ENCODE data around the gene SLC19A2. TPM values are rescaled to one million over a fixed set of nuclear protein-coding genes. Genes with fewer than 3 reads are reported as not detected.
A peak's percentile ranks its signal among the peaks of the same experiment; 100 is the strongest.
"Not testable (repeated sequence)": the region's sequence is repeated elsewhere in the genome, so short reads cannot be mapped to it uniquely, and the experiment has no call there.

The SLC19A2 gene
- total RNA-seq, 2 experiments from 2014 or later = 8.6 to 9.4 TPM

- CTCF ChIA-PET; H3K27ac Mint-ChIP-seq; DNase-seq; H3K4me3 Mint-ChIP-seq; H3K27me3 Mint-ChIP-seq; POLR2A ChIA-PET; H3K9me3 Mint-ChIP-seq; intact Hi-C loops (cut with micrococcal nuclease); H3K4me1 Mint-ChIP-seq (ENCODE audit: low read depth): not testable (repeated sequence)
- H3K36me3 Mint-ChIP-seq = peaks cover 11% of the 10 kb centered on the region
Measured at GRCh38 chr1:169503601-169504000, 17.9 kb upstream of the SLC19A2 start.

GRCh38 chr1:169499807-169500206 is 14.1 kb upstream of the SLC19A2 start:
- peaks cover 18% of the 10 kb centered on the region for H3K36me3 Mint-ChIP-seq
- no peak overlapping the region for H3K27ac Mint-ChIP-seq
- DNase-seq = no peak
- peaks cover 14% of the 10 kb centered on the region for H3K4me1 Mint-ChIP-seq (ENCODE audit: low read depth)
- H3K27me3 Mint-ChIP-seq = peaks cover 5% of the 10 kb centered on the region
- H3K9me3 Mint-ChIP-seq = peaks cover 9% of the 10 kb centered on the region
- no peak overlapping the region for H3K4me3 Mint-ChIP-seq
- CTCF ChIA-PET = no interaction called here
- intact Hi-C loops (cut with micrococcal nuclease) = loop anchor here (10.0 kb wide), 1 partner anchor 1155 kb away; no protein-coding TSS in a partner anchor
- POLR2A ChIA-PET = no interaction called here

DNA sequence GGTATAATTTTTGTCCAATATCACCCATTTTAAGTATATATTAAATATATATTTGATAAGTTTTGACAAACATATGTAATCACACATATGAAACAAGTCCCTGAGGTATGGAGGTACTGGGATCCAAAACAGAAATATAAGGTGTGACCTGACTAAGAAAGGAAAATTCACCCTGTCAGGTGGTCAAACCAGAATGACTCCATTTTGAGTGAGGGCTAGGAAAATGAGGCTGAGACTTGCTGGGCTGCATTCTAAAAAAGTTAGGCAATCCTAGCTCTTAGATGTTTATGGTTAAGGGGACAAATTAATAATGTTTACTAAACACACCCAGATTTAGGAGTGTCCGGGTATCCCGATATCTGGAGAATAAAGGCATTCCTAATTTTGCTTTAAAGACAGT is 11.6 kb upstream of the SLC19A2 start:
- DNase-seq = no peak
- Mint-ChIP-seq H3K4me1 (ENCODE audit: low read depth) (peaks cover 22% of the 10 kb centered on the region), H3K36me3 (peaks cover 16% of the 10 kb centered on the region), H3K4me3 (no peak overlapping the region), H3K9me3 (peaks cover 8% of the 10 kb centered on the region), H3K27ac (no peak overlapping the region), H3K27me3 (peaks cover 5% of the 10 kb centered on the region)
- ChIA-PET CTCF (interaction anchor here (0.8 kb wide), 1 partner anchor 89 kb away, joined by 3 read pairs; no protein-coding TSS in a partner anchor), POLR2A (interaction anchor here (1.1 kb wide), 1 partner anchor 8 kb away, joined by 3 read pairs; no protein-coding TSS in a partner anchor)
- intact Hi-C loops (cut with micrococcal nuclease) = loop anchor here (2.0 to 10.0 kb wide), 2 partner anchors 13 to 1153 kb away; no protein-coding TSS in a partner anchor

- CTCF ChIA-PET = interaction anchor here (0.6 kb wide), 2 partner anchors 9 to 216 kb away, joined by 3 read pairs; no protein-coding TSS in a partner anchor
- intact Hi-C loops (cut with micrococcal nuclease) = loop anchor here (2.0 to 10.0 kb wide), 2 partner anchors 15 to 1151 kb away; no protein-coding TSS in a partner anchor
Measured at GRCh38 chr1:169495916-169496315, 10.2 kb upstream of the SLC19A2 start.

DNA sequence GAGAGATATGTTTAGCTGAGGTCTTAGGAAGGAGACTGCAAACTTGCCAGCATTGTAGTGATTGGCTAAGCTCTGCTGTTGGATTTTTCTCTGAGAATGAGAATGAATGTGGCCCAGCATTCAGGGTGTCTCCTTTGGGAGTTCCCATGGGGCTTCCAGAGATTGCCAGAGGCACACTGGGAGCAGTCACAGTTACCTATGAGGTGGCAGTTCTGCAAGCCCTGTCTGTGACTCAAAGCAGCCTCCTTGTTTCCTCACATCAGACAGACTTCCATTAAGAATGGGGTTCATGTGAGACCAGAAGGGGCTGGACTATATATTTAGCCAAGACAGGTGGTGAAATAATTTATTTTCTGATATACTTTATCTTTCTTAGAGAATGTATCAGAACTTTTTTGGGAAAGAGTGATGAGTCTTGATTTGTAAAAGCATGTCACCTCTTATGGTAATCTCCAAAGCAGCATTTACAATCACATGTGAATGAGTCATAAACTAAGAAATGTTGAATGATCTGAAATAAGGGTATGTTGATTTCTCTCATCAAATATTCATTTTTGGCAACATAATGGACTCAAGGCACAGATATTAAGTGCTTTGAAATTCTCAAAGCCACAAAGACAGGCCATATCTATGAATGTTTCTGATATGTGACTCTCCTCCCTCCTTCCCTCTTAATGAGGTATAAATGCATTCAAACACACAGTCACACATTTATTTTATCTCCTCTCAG is 9.5 kb upstream of the SLC19A2 start:
- DNase-seq = peak; percentile 23
- Mint-ChIP-seq H3K9me3 (peaks cover 8% of the 10 kb centered on the region), H3K36me3 (peaks cover 9% of the 10 kb centered on the region), H3K4me3 (no peak overlapping the region), H3K27me3 (peaks cover 5% of the 10 kb centered on the region), H3K4me1 (ENCODE audit: low read depth) (peaks cover 35% of the 10 kb centered on the region), H3K27ac (no peak overlapping the region)
- ChIA-PET POLR2A (no interaction called here), CTCF (no interaction called here)
- intact Hi-C loops (cut with micrococcal nuclease) = loop anchor here (10.0 kb wide), 1 partner anchor 1150 kb away; no protein-coding TSS in a partner anchor

More at GRCh38 chr1:169495916-169496315, 10.2 kb upstream of the SLC19A2 start:
- POLR2A ChIA-PET = interaction anchor here (1.1 kb wide), 1 partner anchor 9 kb away, joined by 3 read pairs; no protein-coding TSS in a partner anchor
- Mint-ChIP-seq H3K4me1 (ENCODE audit: low read depth) (peaks cover 34% of the 10 kb centered on the region), H3K36me3 (peaks cover 9% of the 10 kb centered on the region), H3K27ac (no peak overlapping the region), H3K27me3 (peaks cover 5% of the 10 kb centered on the region), H3K4me3 (no peak overlapping the region), H3K9me3 (peaks cover 8% of the 10 kb centered on the region)
- DNase-seq = no peak

DNA sequence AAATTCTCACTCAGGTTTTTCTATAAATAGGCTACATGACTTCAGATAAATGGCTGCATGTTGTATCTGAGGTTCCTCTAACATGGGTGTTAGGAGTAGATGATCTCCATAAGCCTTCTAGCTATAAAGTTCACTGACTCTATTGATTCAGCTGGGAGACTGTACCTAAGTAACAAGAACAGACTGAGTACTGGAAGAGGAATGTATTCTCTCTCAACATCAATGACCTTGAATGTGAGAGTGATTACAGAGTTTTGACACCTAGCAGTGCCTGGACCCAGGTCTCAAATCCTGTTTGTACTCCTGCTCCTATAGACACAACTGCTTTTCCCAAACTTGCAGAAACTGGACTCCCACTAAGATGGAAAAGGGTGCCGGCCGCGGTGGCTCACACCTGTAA is 8.6 kb upstream of the SLC19A2 start:
- POLR2A ChIA-PET = interaction anchor here (1.1 kb wide), 1 partner anchor 13 kb away, joined by 3 read pairs; no protein-coding TSS in a partner anchor
- H3K4me3 Mint-ChIP-seq = no peak overlapping the region
- H3K9me3 Mint-ChIP-seq = peaks cover 8% of the 10 kb centered on the region
- H3K27ac Mint-ChIP-seq = no peak overlapping the region
- peaks cover 9% of the 10 kb centered on the region for H3K36me3 Mint-ChIP-seq
- peaks cover 37% of the 10 kb centered on the region for H3K4me1 Mint-ChIP-seq (ENCODE audit: low read depth)
- H3K27me3 Mint-ChIP-seq = peaks cover 5% of the 10 kb centered on the region
- DNase-seq = no peak
- CTCF ChIA-PET = no interaction called here
- intact Hi-C loops (cut with micrococcal nuclease) = loop anchor here (5.0 to 10.0 kb wide), 2 partner anchors 1150 to 1257 kb away; no protein-coding TSS in a partner anchor

- CTCF ChIA-PET = no interaction called here
Measured at GRCh38 chr1:169493251-169493650, 7.5 kb upstream of the SLC19A2 start.

GRCh38 chr1:169491845-169492281 is 6.1 kb upstream of the SLC19A2 start:
- ChIA-PET POLR2A (interaction anchor here (0.6 to 1.9 kb wide), 8 partner anchors 19 to 209 kb away, joined by 3 to 11 read pairs (median 4); partner anchors contain the start of genes BLZF1 and NME7), CTCF (interaction anchor here (1.2 to 1.5 kb wide), 2 partner anchors 20 to 318 kb away, joined by 3 to 4 read pairs; no protein-coding TSS in a partner anchor)
- peaks cover 3% of the 10 kb centered on the region for H3K27me3 Mint-ChIP-seq
- peak overlapping the region; percentile 47 for H3K27ac Mint-ChIP-seq
- intact Hi-C loops (cut with micrococcal nuclease) = loop anchor here (1.0 to 10.0 kb wide), 6 partner anchors 31 to 1255 kb away; partner anchors contain the start of gene NME7
- no peaks in the 10 kb centered on the region for H3K9me3 Mint-ChIP-seq
- DNase-seq = peak; percentile 82
- H3K4me3 Mint-ChIP-seq = no peak overlapping the region
- H3K36me3 Mint-ChIP-seq = no peaks in the 10 kb centered on the region
- peaks cover 56% of the 10 kb centered on the region for H3K4me1 Mint-ChIP-seq (ENCODE audit: low read depth)

More at GRCh38 chr1:169493251-169493650, 7.5 kb upstream of the SLC19A2 start:
- Mint-ChIP-seq H3K4me3 (no peak overlapping the region), H3K36me3 (peaks cover 4% of the 10 kb centered on the region), H3K9me3 (peaks cover 3% of the 10 kb centered on the region), H3K27ac (no peak overlapping the region), H3K4me1 (ENCODE audit: low read depth) (peaks cover 46% of the 10 kb centered on the region), H3K27me3 (peaks cover 5% of the 10 kb centered on the region)
- POLR2A ChIA-PET = no interaction called here
- DNase-seq = no peak
- intact Hi-C loops (cut with micrococcal nuclease) = loop anchor here (5.0 to 10.0 kb wide), 2 partner anchors 1148 to 1256 kb away; no protein-coding TSS in a partner anchor

- H3K9me3 Mint-ChIP-seq = no peaks in the 10 kb centered on the region
- DNase-seq = no peak
- intact Hi-C loops (cut with micrococcal nuclease) = loop anchor here (2.0 to 10.0 kb wide), 6 partner anchors 59 to 587 kb away; partner anchors contain the start of genes ATP1B1, KIFAP3 and SELL
- ChIA-PET CTCF (no interaction called here), POLR2A (no interaction called here)
- peaks cover 3% of the 10 kb centered on the region for H3K36me3 Mint-ChIP-seq
- H3K4me3 Mint-ChIP-seq = no peak overlapping the region
- peak overlapping the region; percentile 18 for H3K27ac Mint-ChIP-seq
- peaks cover 70% of the 10 kb centered on the region for H3K4me1 Mint-ChIP-seq (ENCODE audit: low read depth)
- H3K27me3 Mint-ChIP-seq = no peaks in the 10 kb centered on the region
Measured at GRCh38 chr1:169488157-169488556, 2.4 kb upstream of the SLC19A2 start.

DNA sequence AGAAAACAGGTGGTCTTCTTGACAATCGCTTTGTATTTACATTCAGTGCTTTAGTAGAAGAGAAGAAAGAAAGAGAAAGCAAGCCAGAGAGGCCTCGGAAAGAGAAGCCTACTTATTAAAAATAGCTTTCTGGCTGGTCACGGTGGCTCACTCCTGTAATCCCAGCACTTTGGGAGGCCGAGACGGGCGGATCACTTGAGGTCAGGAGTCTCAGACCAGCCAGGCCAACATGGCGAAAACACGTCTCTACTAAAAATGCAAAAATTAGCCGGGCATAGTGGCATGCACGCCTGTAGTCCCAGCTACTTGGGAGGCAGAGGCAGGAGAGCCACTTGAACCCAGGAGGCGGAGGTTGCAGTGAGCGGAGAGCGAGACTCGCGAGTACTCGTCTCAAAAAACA is 1.8 kb upstream of the SLC19A2 start:
- no peak overlapping the region for H3K27ac Mint-ChIP-seq
- H3K4me3 Mint-ChIP-seq = no peak overlapping the region
- intact Hi-C loops (cut with micrococcal nuclease) = loop anchor here (5.0 to 10.0 kb wide), 5 partner anchors 60 to 587 kb away; partner anchors contain the start of genes ATP1B1 and KIFAP3
- no peaks in the 10 kb centered on the region for H3K27me3 Mint-ChIP-seq
- H3K36me3 Mint-ChIP-seq = peaks cover 3% of the 10 kb centered on the region
- H3K9me3 Mint-ChIP-seq = no peaks in the 10 kb centered on the region
- H3K4me1 Mint-ChIP-seq (ENCODE audit: low read depth) = peaks cover 65% of the 10 kb centered on the region
- no peak for DNase-seq
- ChIA-PET POLR2A (no interaction called here), CTCF (no interaction called here)

DNA sequence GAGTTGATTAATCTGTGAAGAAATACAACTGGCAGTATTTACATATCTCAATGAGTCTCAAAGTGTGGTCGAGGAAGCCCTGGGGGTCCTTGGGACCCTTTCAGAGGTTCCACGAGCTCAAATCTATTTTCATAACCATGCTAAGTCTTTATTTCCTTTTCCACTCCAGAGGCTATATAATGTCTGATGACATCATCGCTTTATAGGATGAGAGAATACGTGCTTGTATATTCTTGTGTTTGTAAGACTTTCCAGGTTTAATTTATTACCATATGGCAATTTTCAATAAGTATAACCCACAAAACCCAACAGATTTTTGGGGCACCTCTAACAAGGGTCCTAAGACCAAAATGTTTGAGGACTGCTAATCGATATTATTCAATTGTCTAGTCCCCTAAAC is 1.4 kb upstream of the SLC19A2 start:
- intact Hi-C loops (cut with micrococcal nuclease) = loop anchor here (5.0 to 10.0 kb wide), 5 partner anchors 60 to 588 kb away; partner anchors contain the start of genes ATP1B1 and KIFAP3
- no peaks in the 10 kb centered on the region for H3K27me3 Mint-ChIP-seq
- no peak overlapping the region for H3K27ac Mint-ChIP-seq
- peak overlapping the region; percentile 79 for H3K4me3 Mint-ChIP-seq
- CTCF ChIA-PET = interaction anchor here (0.7 kb wide), 1 partner anchor 9 kb away, joined by 3 read pairs; no protein-coding TSS in a partner anchor
- DNase-seq = no peak
- H3K4me1 Mint-ChIP-seq (ENCODE audit: low read depth) = peaks cover 61% of the 10 kb centered on the region
- H3K36me3 Mint-ChIP-seq = peaks cover 3% of the 10 kb centered on the region
- H3K9me3 Mint-ChIP-seq = no peaks in the 10 kb centered on the region
- POLR2A ChIA-PET = no interaction called here
